Subcutaneous adipose tissue (tissue), 4 donors: ENCODE results near the gene GPATCH4. TPM values are rescaled to one million over a fixed set of nuclear protein-coding genes. Genes with fewer than 3 reads are reported as not detected.

ENCODE experiments used
- total RNA-seq, 4 donors: library from RNA; depleted of rRNA; stranded (reverse); fragments of >200 nt; gene quantifications; one replicate each; pipeline ENCODE4 v1.1.0, GENCODE V29; 2016
- TF ChIP-seq, protein P1 (sequence below): fragments of 450-650 bp; IDR thresholded peaks from one replicate; pipeline ENCODE4 v1.5.1; 2016; ENCODE audit warnings: low read depth, mild to moderate bottlenecking, control low read depth, antibody characterized with exemption, moderate library complexity

GPATCH4 gene
- total RNA-seq, 4 donors from 2014 or later, result 10.7 to 35.1 (median 21.4) TPM

DNA sequence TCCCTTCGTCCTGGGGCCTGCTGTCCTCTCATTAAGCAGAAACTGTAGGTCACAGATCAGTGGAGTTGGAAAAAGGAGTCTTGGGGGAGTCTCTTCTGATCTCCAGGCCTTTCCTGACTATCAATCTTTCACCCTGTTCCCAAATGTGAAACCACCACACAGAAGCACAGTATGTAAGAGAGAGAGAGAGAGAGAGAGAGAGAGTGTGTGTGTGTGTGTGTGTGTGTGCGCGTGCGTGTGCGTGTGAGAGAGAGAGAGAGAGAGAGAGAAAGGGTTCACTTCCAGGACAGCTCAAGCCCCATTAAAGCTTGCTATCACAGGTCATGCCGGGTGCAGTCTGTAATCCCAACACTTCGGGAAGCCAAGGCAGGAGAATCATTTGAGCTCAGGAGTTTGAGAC, 23.2 kb downstream of the GPATCH4 start:
- TF ChIP-seq, protein P1, sequence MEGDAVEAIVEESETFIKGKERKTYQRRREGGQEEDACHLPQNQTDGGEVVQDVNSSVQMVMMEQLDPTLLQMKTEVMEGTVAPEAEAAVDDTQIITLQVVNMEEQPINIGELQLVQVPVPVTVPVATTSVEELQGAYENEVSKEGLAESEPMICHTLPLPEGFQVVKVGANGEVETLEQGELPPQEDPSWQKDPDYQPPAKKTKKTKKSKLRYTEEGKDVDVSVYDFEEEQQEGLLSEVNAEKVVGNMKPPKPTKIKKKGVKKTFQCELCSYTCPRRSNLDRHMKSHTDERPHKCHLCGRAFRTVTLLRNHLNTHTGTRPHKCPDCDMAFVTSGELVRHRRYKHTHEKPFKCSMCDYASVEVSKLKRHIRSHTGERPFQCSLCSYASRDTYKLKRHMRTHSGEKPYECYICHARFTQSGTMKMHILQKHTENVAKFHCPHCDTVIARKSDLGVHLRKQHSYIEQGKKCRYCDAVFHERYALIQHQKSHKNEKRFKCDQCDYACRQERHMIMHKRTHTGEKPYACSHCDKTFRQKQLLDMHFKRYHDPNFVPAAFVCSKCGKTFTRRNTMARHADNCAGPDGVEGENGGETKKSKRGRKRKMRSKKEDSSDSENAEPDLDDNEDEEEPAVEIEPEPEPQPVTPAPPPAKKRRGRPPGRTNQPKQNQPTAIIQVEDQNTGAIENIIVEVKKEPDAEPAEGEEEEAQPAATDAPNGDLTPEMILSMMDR, result no peak

DNA sequence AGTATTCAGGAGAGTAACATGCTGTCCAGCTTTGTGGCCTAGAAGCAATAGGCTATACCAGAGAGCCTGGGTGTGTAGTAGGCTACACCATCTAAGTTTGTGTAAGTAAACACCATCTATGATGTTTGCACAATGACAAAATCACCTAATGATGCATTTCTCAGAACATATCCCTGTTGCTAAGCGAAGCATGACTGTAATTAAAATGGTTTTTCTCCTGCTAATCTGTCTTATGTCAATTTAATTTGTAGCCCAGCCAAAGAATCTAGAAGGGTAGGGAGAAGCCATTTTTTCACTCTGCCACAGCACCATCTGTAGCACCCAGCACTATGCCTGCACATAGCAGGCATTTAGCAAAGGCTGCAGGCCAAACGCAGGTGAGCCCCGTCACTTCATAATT, 23.7 kb downstream of the GPATCH4 start:
- TF ChIP-seq, protein P1, result no peak

DNA sequence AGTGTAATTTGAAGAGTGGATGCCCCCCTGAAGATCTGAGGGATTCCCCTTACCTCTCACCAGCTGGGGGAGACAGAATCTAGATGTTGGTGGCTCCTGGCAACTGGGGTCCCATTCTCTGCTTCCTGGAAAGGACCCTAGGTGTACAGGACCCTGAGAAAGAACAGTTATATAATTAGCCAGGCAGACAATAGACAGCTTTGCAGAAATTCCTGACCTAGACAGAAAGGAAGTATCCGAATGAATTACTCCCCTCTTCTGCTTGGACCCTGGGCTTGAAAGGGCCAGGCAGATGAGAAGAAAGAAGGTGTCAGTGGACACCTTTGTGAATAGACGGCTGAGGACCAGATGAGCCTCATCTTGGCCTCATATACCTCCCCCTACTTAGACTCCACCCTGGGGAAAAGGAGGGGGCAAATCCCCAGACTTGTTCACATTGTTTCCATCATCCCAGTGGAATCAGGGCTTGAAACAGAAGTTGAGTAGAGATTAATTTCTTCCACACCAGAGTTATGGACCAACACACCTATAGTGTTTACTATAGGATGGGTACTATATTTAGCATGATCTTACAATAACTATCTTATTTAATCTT, 27.1 kb downstream of the GPATCH4 start:
- TF ChIP-seq, protein P1, result no peak

DNA sequence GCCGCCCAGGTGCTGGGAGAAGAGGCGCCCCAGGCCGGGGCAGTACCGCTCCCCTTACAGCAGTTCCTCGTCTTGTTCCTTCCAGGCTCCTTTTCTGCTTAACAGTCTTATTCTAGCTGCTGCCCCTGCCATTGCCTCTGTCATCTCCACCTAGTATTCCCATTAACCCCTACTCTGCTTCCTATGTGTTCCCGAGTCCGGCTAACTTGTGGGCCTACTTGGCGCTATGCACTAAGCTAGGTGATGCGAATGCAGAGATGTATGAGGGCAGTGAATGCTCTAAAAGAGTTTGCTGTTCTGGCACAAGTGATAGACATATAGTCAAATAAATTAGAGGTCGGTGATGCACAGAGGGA, 28.6 kb downstream of the GPATCH4 start:
- TF ChIP-seq, protein P1, result no peak

DNA sequence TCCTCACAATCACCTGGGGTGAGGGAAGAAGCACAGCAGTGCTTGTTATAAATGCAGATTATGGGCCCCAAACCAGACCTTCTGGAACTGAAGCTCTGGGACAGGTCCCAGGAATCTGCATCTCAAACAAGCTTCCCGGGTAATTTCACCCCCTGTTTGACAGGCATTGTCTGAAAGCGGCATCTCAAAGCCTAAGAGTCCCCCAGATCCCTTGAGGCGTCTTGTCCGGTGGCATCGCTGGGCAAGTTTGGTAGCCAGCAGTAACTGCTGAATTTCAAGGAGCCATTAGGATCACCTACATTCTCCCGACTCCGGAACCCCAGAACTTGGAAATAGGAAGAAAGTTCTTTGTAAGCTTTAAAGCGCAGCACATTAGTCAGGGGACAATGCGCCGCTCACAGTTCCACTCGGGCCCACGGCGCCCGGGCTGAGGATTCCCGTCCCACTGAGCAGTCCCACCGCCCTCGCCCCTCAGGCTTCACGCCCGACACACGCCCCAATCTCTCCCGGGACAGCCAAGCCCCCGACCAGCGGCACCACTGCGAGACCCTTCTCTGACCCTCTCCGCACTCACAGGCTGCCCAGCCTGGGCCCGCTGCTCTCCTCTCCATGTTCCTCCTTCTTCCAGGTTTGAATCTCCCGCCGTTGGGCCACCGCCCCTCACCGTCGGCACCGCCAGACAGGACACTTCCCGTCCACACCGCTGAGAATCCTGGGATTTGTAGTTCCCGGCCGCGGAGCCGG, 29.2 kb downstream of the GPATCH4 start, which contains the start of gene IQGAP3:
Gene IQGAP3 (minus strand): TSS at position 647 of the 744 bp plus-strand sequence. CDS start 36 bp downstream, at position 611.
- TF ChIP-seq, protein P1, result no peak

DNA sequence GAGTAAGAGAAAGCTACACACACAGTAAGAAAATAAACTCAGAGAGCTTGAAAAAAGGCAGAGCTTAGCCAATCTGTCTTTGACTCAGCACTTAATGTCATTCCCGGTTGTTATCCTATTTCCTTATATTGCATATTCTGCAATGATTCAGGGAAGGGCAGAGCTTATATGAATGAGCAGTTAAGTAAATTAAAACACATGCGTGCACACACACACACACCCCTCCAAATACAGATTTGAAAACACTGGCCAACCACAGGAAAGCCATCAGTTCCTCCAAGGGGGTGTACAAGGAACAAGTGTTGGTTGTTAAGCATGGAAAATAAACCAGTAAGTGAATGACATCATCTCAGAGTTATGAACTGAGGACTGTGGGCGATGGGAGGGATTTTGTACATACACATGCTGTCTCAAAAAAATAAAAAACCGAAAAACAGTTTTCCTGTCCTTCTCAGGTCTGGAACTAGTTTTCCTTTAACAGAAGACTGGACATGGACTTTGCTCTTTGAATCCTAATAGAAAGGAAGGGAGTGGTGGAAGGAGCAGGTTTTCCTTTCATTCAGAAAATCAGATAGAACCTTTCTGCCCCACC, 29.9 kb downstream of the GPATCH4 start:
- TF ChIP-seq, protein P1, result no peak

DNA sequence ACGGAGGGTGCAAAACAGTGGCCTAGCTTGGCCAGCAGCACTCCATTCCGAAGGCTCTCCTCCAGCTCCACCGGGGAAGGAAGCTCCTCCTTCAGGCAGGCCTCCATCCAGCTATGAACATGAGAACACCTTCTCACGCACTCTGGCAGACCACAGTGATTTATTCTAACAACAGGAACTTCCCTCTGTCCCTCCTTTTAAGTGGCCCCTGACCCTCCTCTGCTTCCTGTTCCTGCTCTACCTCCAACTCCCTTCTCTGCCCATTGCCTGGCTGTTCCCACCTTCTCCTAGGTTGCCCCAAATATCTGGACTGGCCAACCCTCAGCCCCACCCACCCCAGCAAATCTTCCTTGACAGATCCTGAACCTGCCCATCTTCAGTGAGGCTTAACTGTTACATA, 34.8 kb downstream of the GPATCH4 start:
- TF ChIP-seq, protein P1, result no peak
